ENCODE results near the gene CLDN16.

CLDN16 gene, protein sequence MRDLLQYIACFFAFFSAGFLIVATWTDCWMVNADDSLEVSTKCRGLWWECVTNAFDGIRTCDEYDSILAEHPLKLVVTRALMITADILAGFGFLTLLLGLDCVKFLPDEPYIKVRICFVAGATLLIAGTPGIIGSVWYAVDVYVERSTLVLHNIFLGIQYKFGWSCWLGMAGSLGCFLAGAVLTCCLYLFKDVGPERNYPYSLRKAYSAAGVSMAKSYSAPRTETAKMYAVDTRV

DNA sequence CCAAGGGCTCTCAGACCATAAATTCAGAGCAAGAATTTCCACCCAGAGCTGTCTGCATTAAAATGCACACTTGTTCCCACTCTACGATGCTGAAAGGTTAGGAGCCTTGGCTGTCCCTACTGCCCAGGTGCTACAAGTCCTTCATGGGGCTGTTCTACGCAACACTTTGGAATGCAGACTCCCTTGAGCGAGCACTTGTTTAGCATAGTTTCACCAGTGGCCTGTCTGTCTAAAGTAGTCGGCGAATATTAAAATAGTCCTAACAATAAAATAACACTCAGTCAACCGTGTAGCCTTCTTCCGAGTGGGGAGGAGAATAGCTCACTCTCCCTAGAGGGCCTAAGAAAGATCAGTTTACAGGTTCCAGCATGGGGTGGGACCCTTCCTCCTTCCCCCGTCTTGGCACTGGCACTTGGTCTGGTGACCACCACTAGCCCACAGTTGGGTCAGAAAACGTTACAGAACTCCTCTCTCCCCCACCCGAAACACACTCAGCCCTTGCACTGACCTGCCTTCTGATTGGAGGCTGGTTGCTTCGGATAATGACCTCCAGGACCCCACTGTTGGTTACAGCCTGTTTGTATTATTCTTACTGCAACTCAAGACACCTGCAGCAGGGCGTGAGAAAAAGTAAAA lies at the start of gene CLDN16:
Gene CLDN16 (plus strand): TSS at position 586 of the 636 bp plus-strand sequence. CDS start 167 bp downstream, outside the sequence.
- no peak for DNase-seq

DNA sequence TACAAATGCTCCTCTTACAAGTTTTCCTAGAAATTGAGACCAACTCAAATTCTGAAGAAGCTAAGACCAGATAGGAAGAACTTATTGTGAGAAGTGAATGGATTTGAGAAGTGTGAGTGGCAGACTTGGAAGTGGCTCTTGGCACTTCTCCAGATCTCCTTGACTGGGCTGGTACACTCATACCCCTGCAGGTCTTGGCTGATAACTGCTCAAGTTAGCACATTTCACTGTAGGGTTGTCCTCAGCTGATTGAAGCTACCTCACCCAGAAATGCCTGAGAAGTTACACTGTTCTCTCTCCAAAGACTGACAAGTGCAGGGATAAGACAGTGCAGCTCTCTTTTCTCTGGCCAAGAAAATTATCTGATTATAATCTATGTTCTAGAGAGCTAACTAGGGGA lies 49.2 kb upstream of the CLDN16 start:
- no peak for DNase-seq

DNA sequence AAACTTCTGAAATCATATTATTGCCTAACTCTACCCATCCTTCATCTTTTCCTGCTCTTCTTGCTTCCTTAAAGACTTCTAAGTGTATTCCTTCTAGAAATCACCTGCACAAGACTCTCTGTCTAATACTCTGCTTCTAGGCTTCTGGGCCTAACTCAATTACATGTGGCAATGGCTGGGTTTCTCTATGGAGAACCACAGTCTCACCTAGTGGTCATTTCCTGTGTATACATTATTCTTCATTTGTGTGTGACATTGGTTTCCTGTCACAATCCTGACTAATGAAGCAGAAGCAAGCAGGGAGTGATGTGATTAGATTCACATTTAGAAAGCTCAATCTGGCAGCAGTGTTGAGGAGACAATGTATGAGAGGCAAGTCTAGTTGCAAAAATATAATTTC lies 48.8 kb upstream of the CLDN16 start:
- no peak for DNase-seq

GRCh38 chr3:190340071-190340470 lies 47.9 kb upstream of the CLDN16 start:
- no peak for DNase-seq

DNA sequence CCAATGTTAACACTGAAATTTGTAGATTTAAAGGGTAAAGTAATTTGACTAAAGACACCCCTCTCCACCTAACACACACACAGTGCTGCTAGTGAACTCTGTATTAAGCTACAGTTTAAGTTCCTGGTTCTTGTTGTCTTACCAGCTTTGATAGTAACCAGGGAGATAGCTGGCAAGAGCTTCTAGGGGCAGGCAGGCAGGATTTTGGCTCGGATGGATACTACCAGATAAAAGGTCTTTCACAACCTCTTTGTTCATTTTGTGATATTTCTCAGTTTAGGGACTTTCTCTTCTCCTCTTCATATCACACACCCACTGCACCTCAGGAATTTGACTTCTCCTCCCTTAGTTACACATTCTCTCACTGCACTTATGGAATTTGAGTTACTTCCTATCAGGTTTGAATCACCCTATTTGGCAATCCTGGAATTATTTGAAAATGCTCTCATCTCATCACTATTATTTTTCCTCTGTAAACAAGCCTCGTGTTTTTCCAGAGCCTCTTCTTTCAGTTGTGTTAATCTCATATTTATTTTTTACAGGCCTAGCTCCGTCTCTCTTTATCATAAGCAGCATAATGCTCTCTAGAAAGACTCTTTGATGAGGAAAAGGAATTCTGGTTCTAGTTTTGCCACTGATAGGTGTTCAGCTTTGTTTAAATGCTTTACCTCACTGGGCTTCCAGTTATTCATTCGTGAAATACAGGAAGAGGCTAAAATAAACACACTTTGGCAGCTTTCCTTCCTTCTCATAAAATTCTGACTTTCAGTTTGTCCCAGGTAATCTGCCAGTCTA lies 42.7 kb upstream of the CLDN16 start:
- DNase-seq = no peak

DNA sequence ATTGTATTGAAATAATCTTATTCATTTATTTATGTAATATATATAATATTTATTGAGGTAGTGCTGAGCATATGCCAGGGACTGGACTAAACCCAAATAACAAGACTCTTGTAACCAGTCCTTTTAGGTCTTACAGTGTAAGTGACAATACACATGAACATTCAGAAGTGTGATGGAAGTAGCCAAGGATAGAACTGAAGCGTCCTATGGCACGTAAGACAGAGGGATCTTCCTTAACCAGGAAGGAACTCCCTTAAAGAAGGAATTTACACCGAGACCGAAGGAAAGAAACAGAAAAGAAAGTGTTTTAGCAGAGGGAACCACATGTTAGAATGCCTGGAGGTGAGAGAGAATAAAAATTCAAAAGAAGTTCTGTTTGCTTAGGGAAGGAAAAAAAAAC lies 42.1 kb upstream of the CLDN16 start:
- DNase-seq = no peak

GRCh38 chr3:190346541-190346940 lies 41.4 kb upstream of the CLDN16 start:
- no peak for DNase-seq

- no peak for DNase-seq
Observed at GRCh38 chr3:190352861-190353457, 35.0 kb upstream of the CLDN16 start.

DNA sequence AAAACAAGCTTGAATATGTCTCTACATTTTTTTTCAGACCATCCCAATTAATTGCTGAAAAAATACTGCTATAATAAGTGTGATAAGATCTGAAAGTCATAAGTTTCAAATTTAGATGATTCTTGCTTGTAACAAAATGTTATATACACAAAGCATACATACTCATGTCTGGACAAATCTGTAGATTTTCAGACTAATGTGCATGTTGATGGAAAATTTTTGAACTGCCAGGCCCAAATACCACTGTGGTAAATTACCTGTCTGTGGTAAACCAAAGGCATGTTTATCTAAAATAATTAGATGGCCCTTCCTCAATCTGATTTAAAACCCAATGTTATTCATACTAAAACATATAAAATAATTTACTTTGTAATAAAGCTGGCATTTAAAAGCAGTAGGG lies 31.7 kb upstream of the CLDN16 start:
- DNase-seq = no peak

DNA sequence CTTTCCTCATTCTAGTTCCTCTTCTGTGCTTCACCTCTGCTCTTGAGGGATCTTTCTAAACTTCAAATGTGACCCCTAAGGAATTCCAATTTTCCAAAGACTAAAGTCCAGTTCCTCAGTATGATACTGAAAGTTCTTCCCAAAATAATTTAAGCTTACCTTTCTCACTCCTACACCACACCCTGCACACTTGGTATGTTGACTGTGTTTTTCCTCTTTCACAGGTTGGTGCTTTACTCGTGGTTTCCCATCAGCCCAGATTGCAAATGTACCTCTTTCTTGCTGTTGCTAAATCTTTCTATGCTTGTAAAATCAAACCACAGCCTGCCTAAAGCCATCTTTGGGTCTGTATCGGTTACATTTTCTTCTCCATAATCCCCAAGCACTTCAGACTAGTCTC lies 30.5 kb upstream of the CLDN16 start:
- DNase-seq = no peak

DNA sequence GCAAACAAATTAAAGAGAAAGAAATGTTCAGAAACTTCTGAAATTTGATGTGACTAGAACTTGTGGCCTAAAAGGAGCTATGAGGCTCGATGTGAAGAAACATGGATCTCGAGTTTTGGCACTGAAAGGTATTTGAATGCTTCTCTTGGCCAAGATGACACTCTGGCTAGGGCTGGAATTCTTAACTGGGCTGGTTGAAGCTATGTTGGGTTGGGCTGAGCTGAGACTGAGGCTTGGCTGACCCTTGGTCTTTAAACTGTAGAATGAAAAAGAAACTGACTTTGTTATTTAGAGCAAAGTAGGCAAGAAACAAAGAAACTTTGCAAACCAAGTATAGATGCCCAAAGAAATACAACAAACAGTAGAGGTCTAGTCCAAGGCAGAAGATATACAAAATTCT lies 28.1 kb upstream of the CLDN16 start:
- DNase-seq = no peak

- DNase-seq = no peak
Observed at GRCh38 chr3:190360228-190360627, 27.7 kb upstream of the CLDN16 start.

DNA sequence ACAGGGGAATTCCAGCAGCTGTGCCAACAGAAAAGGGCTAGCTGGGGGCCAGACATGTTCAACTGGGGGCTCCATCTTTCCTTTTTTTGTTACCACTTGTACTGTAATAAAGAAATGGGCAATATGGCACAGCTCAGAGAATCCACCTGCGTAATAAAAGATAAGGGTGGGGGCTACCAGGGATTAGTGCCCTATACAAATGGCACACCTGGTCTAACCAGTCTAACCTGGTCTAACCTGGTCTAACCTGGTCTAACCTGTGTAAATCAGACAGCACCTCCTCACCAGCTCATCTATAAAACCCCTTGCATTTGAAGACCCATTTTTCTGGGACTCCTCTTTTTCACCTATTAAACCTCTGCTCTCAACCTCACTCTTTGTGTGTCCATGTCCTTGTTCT lies 26.2 kb upstream of the CLDN16 start:
- no peak for DNase-seq

DNA sequence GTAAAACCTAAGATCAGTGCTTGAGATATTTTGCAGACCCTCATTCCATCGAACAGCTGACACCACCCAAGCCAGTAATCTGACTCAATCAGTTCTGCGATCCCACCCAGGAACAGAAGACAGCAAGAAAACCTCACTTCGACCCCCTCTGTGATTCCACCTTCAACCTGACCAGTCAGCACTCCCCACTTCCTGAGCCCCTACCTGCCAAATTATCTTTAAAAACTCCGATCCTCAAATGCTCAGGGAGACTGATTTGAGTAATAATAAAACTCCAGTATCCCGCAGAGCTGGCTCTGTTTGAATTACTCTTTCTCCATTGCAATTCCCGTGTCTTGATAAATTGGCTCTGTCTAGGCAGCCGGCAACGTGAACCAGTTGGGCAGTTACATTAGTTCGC lies 25.7 kb upstream of the CLDN16 start:
- DNase-seq = no peak

GRCh38 chr3:190366133-190366532 lies 21.8 kb upstream of the CLDN16 start:
- DNase-seq = no peak

DNA sequence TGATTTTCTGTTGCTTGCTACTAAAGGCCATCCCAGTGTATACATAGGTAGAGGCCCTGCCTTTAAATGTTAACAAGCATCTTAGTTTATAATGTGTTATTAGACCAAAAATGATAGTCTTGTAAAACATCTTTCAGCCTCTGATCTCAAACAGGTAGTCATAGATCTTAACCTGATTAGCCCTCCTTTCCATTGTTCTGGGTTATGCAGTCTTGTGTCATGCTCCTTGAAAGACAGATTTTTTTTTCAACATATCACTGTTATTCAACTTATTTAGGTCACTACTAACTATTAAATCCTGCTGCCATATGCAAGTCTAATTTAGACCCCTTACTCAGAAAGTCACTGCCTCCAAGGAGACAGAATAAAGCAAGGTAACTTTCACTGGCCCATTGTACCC lies 19.1 kb upstream of the CLDN16 start:
- DNase-seq = no peak

DNA sequence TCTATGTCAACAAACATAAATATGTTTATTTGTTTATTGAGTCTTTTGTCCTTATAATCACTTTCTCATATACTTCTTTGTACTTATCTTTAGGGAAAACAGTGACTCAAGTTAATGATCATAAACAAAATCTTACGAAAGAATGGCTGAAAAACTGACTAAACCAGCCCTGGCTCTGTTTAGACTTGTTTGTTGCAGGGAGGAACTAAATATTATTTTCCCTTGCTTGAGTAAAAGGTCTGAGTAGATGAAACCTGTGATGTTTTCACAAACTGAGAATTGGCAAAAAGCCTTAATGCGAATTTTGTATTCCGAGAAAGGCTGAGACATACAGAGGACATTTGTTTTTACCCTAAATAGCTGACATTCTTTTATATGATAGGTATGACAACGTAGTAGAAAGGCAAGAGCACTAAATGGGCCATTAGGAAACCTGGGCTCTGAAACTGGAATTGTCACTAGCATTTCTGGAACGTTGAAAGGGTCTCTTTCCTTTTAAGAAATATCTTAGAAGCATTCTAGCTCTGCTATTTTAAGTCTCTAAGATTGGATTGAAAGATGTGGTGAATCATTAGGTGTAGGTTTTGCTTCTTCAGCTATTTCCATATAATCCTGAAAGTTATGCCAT lies 18.2 kb upstream of the CLDN16 start:
- no peak for DNase-seq

DNA sequence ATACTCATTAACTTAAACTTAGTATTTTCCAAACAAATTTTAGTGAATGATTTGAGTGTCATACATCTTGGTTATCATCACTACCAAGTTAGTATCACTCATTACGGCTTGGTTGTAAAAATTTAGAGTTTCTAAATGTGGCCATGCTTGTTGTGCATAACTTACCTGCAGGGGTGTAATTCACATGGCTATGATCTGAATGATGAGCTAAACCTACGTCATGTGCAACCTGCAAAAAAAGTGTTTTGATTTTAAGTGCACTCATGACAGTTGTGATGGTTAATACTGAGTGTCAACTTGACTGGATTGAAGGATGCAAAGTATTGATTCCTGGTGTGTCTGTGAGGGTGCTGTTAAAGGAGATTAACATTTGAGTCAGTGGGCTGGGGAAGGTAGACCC lies 17.6 kb upstream of the CLDN16 start:
- no peak for DNase-seq

- no peak for DNase-seq
Observed at GRCh38 chr3:190371152-190371551, 16.8 kb upstream of the CLDN16 start.

- no peak for DNase-seq
Observed at GRCh38 chr3:190375246-190375645, 12.7 kb upstream of the CLDN16 start.

- DNase-seq = no peak
Observed at GRCh38 chr3:190375671-190376070, 12.3 kb upstream of the CLDN16 start.

DNA sequence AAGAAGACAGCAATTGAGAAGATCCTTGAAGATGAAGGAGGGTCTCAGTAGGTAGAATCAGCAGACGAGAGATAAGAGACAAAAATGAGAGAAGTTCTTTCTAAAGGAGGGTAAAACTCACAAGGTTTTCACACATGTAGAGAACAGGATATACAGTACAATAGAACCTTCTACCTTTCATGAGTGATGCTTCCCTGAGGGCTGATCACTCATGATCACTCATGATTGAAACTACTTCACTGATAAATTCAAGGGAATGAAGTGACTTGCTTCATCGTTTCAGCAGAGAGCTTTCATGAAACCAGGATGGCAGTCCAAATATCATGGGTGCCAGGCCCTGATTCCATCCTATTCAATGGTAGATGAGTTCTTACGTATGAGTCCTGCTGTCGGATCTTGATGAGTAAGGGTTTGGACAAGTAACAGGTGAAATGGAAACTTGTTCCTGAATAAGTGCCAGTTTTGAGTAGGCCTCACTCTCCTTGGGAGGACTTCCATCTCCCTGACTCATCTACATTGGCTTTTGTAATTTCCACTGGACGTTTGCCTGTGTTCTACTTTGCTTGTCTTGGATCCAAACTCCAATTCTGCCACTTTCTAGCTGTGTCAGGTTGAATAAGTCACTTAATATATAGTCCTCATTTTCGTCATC lies 9.6 kb upstream of the CLDN16 start:
- DNase-seq = no peak

- no peak for DNase-seq
Observed at GRCh38 chr3:190380184-190380583, 7.8 kb upstream of the CLDN16 start.
